BLaER1 treated with 17β-estradiol and CSF1 and Interleukin-3, amounts not matched to agents 10 nM and 100 nM (cell line): ENCODE data around the gene IWS1.
"Not testable (repeated sequence)": the region's sequence is repeated elsewhere in the genome, so short reads cannot be mapped to it uniquely, and the experiment has no call there.

Experiments used
- H3K27ac ChIP-seq, 11 experiments: shearing (Covaris generic); formaldehyde crosslinking; 2 replicates each; pipeline ENCODE4 v1.8.1; 2022
- H3K27me3 ChIP-seq, 11 experiments: shearing (Covaris generic); formaldehyde crosslinking; 2 replicates each; pipeline ENCODE4 v1.8.1; 2022
- H3K36me3 ChIP-seq, 11 experiments: shearing (Covaris generic); formaldehyde crosslinking; 2 replicates each; pipeline ENCODE4 v1.8.1; 2022
- H3K4me1 ChIP-seq, 10 experiments: shearing (Covaris generic); formaldehyde crosslinking; 2 replicates each; pipeline ENCODE4 v1.8.1; 2022
- H3K4me2 ChIP-seq, 11 experiments: shearing (Covaris generic); formaldehyde crosslinking; 2 replicates each; pipeline ENCODE4 v1.8.1; 2022
- H3K4me3 ChIP-seq, 10 experiments: shearing (Covaris generic); formaldehyde crosslinking; 2 replicates each; pipeline ENCODE4 v1.8.1; 2022
- H3K9ac ChIP-seq, 11 experiments: shearing (Covaris generic); formaldehyde crosslinking; 2 replicates each; pipeline ENCODE4 v1.8.1; 2022
- H3K9me3 ChIP-seq, 11 experiments: shearing (Covaris generic); formaldehyde crosslinking; replicated peaks in 1 of 11; 2 replicates each; pipeline ENCODE4 v1.8.1; 2022
- H4K20me1 ChIP-seq, 11 experiments: shearing (Covaris generic); formaldehyde crosslinking; 2 replicates each; pipeline ENCODE4 v1.8.1; 2022
- Cebpa-rat ChIP-seq, 11 experiments: shearing (Covaris generic); IDR thresholded peaks; 2 replicates each; pipeline ENCODE4 v1.8.1; 2022

IWS1 gene

DNA sequence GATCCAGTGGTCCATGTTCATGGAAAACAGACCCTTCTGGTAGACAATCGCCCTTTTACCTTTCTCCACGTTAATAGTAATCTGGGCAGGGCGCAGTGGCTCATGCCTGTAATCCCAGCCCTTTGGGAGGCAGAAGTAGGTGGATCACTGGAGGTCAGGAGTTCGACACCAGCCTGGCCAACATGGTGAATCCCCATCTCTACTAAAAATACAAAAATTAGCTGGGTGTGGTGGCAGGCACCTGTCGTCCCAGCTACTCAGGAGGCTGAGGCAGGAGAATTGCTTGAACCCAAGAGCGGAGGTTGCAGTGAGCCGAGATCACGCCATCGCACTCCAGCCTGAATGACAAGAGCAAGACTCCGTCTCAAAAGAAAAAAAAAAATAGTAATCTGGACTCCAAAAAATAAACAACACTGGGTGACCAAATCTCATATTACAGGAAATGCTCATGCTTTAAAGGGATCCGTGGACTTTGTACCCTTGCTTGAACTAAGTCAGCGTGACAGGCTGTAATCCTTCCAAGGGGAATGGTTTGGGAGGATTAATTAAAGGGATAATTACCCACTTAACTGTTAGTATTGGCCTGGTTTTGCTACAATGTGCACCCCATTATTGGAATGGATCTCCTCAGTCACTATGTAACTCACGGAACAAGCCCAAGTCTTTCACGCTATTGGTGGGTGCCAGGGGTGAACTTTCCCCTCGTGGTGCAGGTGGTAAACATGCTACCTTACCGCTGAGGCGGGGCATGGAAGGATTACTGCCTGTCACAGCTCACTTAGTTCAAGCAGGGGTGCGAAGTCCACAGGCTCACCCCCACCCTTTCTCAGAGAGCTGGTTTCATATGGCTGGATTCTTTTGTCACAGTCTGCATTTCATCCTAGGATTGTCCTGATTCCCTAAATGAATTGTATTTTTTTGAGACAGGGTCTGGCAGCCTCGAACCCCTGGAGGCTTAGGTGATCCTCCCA is 71.4 kb downstream of the IWS1 start:
- Histone ChIP-seq H4K20me1 (no peaks in the 10 kb centered on the region), H3K4me3 (no peak overlapping the region)

DNA sequence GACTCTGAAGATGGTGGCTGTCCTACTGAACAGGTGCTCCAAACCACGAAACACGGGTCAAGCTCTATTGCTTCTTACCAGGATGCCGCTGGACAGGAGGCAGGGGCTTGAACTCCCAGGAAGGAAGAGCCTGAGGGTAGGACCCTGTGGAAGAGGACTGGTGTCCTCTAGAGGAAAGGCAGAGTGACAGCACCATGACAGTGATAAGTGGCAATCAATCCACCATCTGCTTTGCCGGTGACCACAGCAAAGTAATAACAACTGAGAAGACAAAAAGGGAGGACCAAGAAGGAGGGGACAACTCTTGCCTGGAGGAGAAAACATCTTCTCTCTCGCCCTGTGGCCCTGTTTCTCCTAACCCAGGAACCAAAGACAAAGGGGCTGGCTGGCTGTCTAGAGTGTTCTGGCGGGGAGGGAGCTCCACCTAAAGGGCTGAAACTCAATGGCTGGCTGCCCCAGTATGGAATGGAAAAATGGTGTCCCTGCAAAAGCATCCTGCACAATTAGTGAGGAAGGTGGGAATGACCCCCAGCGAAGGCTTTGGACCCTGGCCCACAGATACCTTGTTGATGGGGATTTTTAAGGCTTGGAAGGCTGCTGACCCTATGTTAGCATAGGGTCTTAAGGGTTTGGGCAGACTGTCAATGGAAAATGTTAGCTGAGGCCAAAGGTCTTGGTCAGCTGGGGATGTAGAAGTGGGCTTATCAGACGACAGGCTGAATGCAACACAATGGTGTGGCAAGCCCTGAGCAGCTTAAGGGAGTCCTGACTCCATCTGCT is 72.7 kb downstream of the IWS1 start:
- no peaks in the 10 kb centered on the region for H4K20me1 ChIP-seq
- no peaks in the 10 kb centered on the region for H3K9me3 ChIP-seq
- H3K27ac ChIP-seq, result no peak overlapping the region
- no peak overlapping the region for H3K9ac ChIP-seq
- no peaks in the 10 kb centered on the region for H3K27me3 ChIP-seq
- no peak overlapping the region for H3K4me3 ChIP-seq
- no peak for TF ChIP-seq Cebpa-rat (IDR thresholded peaks at IDR 0.05)
- peaks cover 0 to 22% (median 10%) of the 10 kb centered on the region in 11 experiments; a peak in 11 of 22 replicates for H3K36me3 ChIP-seq
- peaks cover 0 to 21% (median 1%) of the 10 kb centered on the region in 10 experiments; a peak in 8 of 20 replicates for H3K4me1 ChIP-seq
- H3K4me2 ChIP-seq, result no peak overlapping the region

More for the DNA sequence above, 71.4 kb downstream of the IWS1 start:
- TF ChIP-seq Cebpa-rat (IDR thresholded peaks at IDR 0.05), result no peak
- Histone ChIP-seq H3K9me3 (no peaks in the 10 kb centered on the region), H3K36me3 (peaks cover 0 to 22% (median 10%) of the 10 kb centered on the region in 11 experiments; a peak in 11 of 22 replicates), H3K27ac (no peak overlapping the region), H3K9ac (no peak overlapping the region), H3K27me3 (no peaks in the 10 kb centered on the region), H3K4me1 (peaks cover 0 to 24% (median 2%) of the 10 kb centered on the region in 10 experiments; a peak in 8 of 20 replicates), H3K4me2 (no peak overlapping the region)

DNA sequence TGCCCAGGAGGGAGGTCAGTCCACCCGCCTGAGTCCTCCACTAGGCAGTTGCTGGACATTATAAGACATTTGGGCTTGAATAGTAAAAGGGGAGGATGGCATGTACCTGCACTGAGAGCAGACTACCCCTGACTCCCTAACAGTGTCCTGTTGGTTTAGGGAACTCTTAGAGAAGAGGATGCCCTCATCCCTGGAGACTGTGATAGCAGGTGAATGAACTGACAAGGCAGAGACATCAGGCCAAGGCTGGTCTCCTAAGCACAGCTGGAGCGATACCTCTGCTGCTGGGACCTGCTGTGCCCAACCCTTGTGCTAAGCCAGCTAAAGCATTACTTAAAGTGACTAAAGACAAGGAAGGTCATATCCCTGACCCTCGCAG is 73.3 kb downstream of the IWS1 start:
- TF ChIP-seq Cebpa-rat (IDR thresholded peaks at IDR 0.05), result no peak
- H3K27ac ChIP-seq, result no peak overlapping the region
- H3K36me3 ChIP-seq, result peaks cover 0 to 22% (median 10%) of the 10 kb centered on the region in 11 experiments; a peak in 11 of 22 replicates
- no peaks in the 10 kb centered on the region for H3K27me3 ChIP-seq
- H3K9ac ChIP-seq, result no peak overlapping the region
- H3K9me3 ChIP-seq, result no peaks in the 10 kb centered on the region
- H4K20me1 ChIP-seq, result no peaks in the 10 kb centered on the region
- peaks cover 0 to 15% (median 0%) of the 10 kb centered on the region in 10 experiments; a peak in 8 of 20 replicates for H3K4me1 ChIP-seq
- H3K4me2 ChIP-seq, result no peak overlapping the region
- no peak overlapping the region for H3K4me3 ChIP-seq

DNA sequence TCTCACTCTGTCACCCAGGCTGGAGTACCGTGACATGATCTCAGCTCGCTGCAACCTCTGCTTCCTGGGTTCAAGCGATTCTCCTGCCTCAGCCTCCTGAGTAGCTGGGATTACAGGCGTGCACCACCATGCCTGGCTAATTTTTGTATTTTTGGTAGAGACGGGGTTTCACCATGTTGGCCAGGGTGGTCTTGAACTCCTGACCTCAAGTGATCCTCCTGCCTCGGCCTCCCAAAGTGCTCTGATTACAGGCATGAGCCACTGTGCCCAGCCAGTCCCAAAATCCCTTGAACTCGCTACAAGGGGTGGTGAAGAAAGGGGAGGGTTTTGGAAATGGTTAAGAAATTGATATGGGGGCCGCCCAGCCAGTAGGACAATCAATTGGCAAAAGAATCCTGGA is 73.9 kb downstream of the IWS1 start:
- Histone ChIP-seq H3K4me1 (peaks cover 0 to 11% (median 0%) of the 10 kb centered on the region in 10 experiments; a peak in 3 of 20 replicates), H3K36me3 (peaks cover 0 to 20% (median 10%) of the 10 kb centered on the region in 11 experiments; a peak in 11 of 22 replicates)
- H3K4me2 ChIP-seq, H3K27me3 ChIP-seq, H3K9me3 ChIP-seq, H3K4me3 ChIP-seq, H4K20me1 ChIP-seq, H3K27ac ChIP-seq, H3K9ac ChIP-seq: not testable (repeated sequence)

DNA sequence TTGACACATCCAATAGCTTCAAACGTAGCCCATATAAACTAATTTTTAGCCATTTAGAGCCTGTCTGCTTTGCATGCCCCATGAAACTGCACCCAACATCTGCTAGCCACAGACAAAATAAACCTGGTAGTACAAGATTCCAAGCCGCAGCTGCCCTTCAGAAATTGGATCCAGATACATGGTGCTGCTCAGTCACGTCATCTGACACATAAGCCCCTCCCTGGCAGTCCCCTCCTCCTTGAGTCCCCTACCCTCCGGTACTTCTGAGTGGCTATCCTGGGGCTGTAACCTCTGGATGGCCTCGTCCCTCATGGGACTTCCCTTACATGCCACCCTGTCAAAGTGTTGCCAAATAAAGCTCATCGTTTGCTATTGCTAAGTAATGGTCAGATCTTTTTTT is 74.3 kb downstream of the IWS1 start:
- Histone ChIP-seq H4K20me1 (no peaks in the 10 kb centered on the region), H3K4me2 (no peak overlapping the region), H3K9me3 (no peaks in the 10 kb centered on the region), H3K4me3 (no peak overlapping the region), H3K27me3 (no peaks in the 10 kb centered on the region), H3K27ac (no peak overlapping the region), H3K36me3 (peaks cover 0 to 18% (median 8%) of the 10 kb centered on the region in 11 experiments; a peak in 11 of 22 replicates), H3K9ac (no peak overlapping the region), H3K4me1 (peaks cover 0 to 11% (median 0%) of the 10 kb centered on the region in 10 experiments; a peak in 3 of 20 replicates)
- no peak for TF ChIP-seq Cebpa-rat (IDR thresholded peaks at IDR 0.05)

DNA sequence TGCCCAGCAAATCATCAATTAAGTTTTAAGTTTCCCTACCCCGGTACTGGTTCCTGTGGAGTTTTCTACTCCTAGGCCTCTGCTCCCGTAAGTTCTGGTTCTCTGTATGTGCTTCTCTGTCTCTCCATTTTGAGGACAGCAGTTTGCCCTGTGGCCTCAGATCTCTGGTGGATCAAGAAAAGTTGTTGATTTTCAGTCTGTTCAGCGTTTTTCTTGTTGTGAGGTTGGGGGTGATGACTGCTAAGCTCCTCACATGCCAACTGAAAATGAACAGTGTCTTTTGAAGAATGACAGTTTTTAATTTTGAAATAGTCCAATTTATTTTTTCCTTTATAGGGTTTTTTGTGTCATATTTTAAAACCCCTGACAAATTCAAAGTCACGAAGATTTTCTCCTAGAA is 76.4 kb downstream of the IWS1 start:
- no peaks in the 10 kb centered on the region for H3K27me3 ChIP-seq
- H3K4me1 ChIP-seq, result peaks cover 0 to 11% (median 0%) of the 10 kb centered on the region in 10 experiments; a peak in 3 of 20 replicates
- no peak for TF ChIP-seq Cebpa-rat (IDR thresholded peaks at IDR 0.05)
- no peak overlapping the region for H3K27ac ChIP-seq
- H3K4me2 ChIP-seq, result no peak overlapping the region
- no peak overlapping the region for H3K9ac ChIP-seq
- H3K9me3 ChIP-seq, result peaks cover 0 to 13% (median 4%) of the 10 kb centered on the region in 11 experiments; a peak in 17 of 22 replicates
- H4K20me1 ChIP-seq, result no peaks in the 10 kb centered on the region
- H3K4me3 ChIP-seq, result no peak overlapping the region
- H3K36me3 ChIP-seq, result peaks cover 0 to 15% (median 0%) of the 10 kb centered on the region in 11 experiments; a peak in 3 of 22 replicates

DNA sequence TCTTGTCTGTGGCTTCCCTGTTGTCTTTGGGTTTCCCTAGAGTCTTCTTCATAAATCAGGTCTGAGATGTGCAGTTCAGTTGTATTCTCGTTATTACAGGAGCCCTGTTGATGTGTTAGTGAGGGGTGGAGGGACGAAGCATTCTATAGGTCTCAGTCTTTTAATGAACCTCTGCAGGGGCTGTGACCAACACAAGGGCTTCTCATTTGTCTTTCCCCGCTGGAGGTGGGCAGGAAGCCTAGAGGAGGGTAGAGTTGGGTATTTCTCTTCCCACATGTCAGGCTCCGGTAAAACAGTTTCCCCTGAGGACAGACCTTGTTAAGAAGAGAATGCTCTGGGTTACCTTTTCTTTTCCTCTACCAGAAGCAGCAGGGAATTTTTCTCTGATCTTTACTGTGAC is 76.9 kb downstream of the IWS1 start:
- H3K36me3 ChIP-seq, result peaks cover 0 to 15% (median 0%) of the 10 kb centered on the region in 11 experiments; a peak in 3 of 22 replicates
- H3K27me3 ChIP-seq, result no peaks in the 10 kb centered on the region
- H3K4me3 ChIP-seq, result no peak overlapping the region
- H3K27ac ChIP-seq, result no peak overlapping the region
- no peaks in the 10 kb centered on the region for H4K20me1 ChIP-seq
- H3K4me2 ChIP-seq, result no peak overlapping the region
- no peak for TF ChIP-seq Cebpa-rat (IDR thresholded peaks at IDR 0.05)
- peaks cover 0 to 18% (median 9%) of the 10 kb centered on the region in 11 experiments; a peak in 18 of 22 replicates for H3K9me3 ChIP-seq
- no peak overlapping the region for H3K9ac ChIP-seq
- peaks cover 0 to 11% (median 0%) of the 10 kb centered on the region in 10 experiments; a peak in 3 of 20 replicates for H3K4me1 ChIP-seq

DNA sequence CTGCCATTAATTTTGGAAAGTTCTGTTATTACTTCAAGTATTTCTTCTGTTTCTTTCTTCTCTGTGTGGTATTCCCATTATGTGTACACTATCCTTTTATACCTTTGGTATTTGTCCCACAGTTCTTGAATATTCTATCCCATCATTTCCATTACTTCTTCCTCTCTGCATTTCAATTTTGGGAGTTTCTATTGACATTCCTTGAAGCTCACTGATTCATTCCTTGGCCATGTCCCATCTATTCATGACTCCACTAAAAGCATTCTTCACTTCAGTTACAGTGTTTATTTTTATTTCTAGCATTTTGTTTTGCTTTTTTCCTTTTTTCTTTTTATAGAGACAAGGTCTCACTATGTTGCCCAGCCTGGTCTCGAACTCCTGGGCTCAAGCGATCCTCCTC is 77.8 kb downstream of the IWS1 start:
- Histone ChIP-seq H3K36me3 (peaks cover 0 to 11% (median 0%) of the 10 kb centered on the region in 11 experiments; a peak in 2 of 22 replicates), H3K27ac (no peak overlapping the region), H3K4me1 (peaks cover 0 to 11% (median 0%) of the 10 kb centered on the region in 10 experiments; a peak in 3 of 20 replicates), H3K9ac (no peak overlapping the region), H3K9me3 (peaks cover 0 to 25% (median 11%) of the 10 kb centered on the region in 11 experiments; a peak in 18 of 22 replicates), H3K4me2 (no peak overlapping the region), H3K27me3 (no peaks in the 10 kb centered on the region), H3K4me3 (no peak overlapping the region), H4K20me1 (no peaks in the 10 kb centered on the region)
- no peak for TF ChIP-seq Cebpa-rat (IDR thresholded peaks at IDR 0.05)

DNA sequence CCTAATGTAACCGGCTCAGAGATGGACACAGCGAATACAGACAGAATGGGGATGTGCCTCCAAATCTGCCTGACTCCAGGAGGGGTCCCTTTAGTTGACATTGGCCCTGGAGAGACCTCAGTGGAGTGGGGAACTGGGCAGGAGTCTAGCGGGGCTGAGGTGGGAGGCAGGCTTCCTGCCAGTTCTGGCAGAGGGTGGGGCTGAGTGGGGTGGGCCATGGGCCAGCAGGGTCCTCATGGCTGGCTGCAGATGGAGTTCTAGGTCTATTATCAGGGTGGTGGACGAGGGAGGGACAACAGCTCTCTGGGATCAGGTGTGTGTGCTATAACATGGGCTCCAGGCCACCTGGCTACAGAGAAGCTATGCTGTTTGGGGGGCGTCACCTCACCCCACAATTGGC is 86.9 kb downstream of the IWS1 start:
- no peak overlapping the region for H3K4me2 ChIP-seq

More for the DNA sequence above, 86.9 kb downstream of the IWS1 start:
- Histone ChIP-seq H3K27me3 (no peaks in the 10 kb centered on the region), H3K4me1 (peaks cover 0 to 4% (median 0%) of the 10 kb centered on the region in 10 experiments; a peak in 1 of 20 replicates), H3K4me3 (no peak overlapping the region), H3K9ac (no peak overlapping the region), H3K27ac (no peak overlapping the region), H4K20me1 (no peaks in the 10 kb centered on the region), H3K9me3 (peaks cover 12 to 29% (median 25%) of the 10 kb centered on the region in 11 experiments; a peak in 21 of 22 replicates), H3K36me3 (no peaks in the 10 kb centered on the region; a peak in 1 of 22 replicates)
- TF ChIP-seq Cebpa-rat (IDR thresholded peaks at IDR 0.05), result no peak
